ENCODE data around the gene ZNF816.

GRCh38 chr19:52993342-52994178 is 30.9 kb upstream of the ZNF816 start:
- TF ChIP-seq POLR2A (IDR thresholded peaks at IDR 0.05) (no peak), EP300 (IDR thresholded peaks at IDR 0.05) (no peak), POLR2AphosphoS5 (IDR thresholded peaks at IDR 0.05) (peak; percentile 41 to 63 (median 58))
- TF ChIP-seq, protein P1, sequence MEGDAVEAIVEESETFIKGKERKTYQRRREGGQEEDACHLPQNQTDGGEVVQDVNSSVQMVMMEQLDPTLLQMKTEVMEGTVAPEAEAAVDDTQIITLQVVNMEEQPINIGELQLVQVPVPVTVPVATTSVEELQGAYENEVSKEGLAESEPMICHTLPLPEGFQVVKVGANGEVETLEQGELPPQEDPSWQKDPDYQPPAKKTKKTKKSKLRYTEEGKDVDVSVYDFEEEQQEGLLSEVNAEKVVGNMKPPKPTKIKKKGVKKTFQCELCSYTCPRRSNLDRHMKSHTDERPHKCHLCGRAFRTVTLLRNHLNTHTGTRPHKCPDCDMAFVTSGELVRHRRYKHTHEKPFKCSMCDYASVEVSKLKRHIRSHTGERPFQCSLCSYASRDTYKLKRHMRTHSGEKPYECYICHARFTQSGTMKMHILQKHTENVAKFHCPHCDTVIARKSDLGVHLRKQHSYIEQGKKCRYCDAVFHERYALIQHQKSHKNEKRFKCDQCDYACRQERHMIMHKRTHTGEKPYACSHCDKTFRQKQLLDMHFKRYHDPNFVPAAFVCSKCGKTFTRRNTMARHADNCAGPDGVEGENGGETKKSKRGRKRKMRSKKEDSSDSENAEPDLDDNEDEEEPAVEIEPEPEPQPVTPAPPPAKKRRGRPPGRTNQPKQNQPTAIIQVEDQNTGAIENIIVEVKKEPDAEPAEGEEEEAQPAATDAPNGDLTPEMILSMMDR (IDR thresholded peaks at IDR 0.05) = peak in 3 of 4 experiments; percentile 25 to 81 (median 59)

Data from sigmoid colon (tissue), 4 donors.